HG03565 (cell line): ENCODE results near the gene GLCE.
"Not testable (repeated sequence)": the region's sequence is repeated elsewhere in the genome, so short reads cannot be mapped to it uniquely, and the experiment has no call there.

Experiments
- ATAC-seq: cut with Tn5 transposase; IDR thresholded peaks from one replicate; pipeline ENCODE4 v1.9.1; 2021; ENCODE audit warnings: mild to moderate bottlenecking, moderate library complexity; ENCODE audit not compliant: unreplicated experiment

The GLCE gene

GRCh38 chr15:69265347-69265955 lies 105.0 kb downstream of the GLCE start:
- no peak for ATAC-seq

GRCh38 chr15:69271217-69271616 lies 110.8 kb downstream of the GLCE start:
- ATAC-seq = no peak

GRCh38 chr15:69272139-69272538 lies 111.7 kb downstream of the GLCE start:
- no peak for ATAC-seq

GRCh38 chr15:69272891-69273290 lies 112.5 kb downstream of the GLCE start:
- ATAC-seq = no peak

- ATAC-seq = no peak
Measured at GRCh38 chr15:69275074-69275670, 114.7 kb downstream of the GLCE start.

- ATAC-seq = no peak
Measured at GRCh38 chr15:69275933-69276560, 115.6 kb downstream of the GLCE start.

- no peak for ATAC-seq
Measured at GRCh38 chr15:69277316-69277715, 116.9 kb downstream of the GLCE start.

- ATAC-seq = no peak
Measured at GRCh38 chr15:69279636-69280035, 119.2 kb downstream of the GLCE start.

- no peak for ATAC-seq
Measured at GRCh38 chr15:69280783-69281182, 120.3 kb downstream of the GLCE start.

GRCh38 chr15:69282104-69282743 lies 121.8 kb downstream of the GLCE start:
- no peak for ATAC-seq

- no peak for ATAC-seq
Measured at GRCh38 chr15:69285834-69286233, 125.4 kb downstream of the GLCE start.

- ATAC-seq = no peak
Measured at GRCh38 chr15:69288011-69288410, 127.6 kb downstream of the GLCE start.

- ATAC-seq = no peak
Measured at GRCh38 chr15:69288531-69289341, 128.3 kb downstream of the GLCE start.

- ATAC-seq = no peak
Measured at GRCh38 chr15:69289342-69290146, 129.1 kb downstream of the GLCE start.

GRCh38 chr15:69290346-69291164 lies 130.1 kb downstream of the GLCE start:
- ATAC-seq = no peak

- not testable (repeated sequence) for ATAC-seq
Measured at GRCh38 chr15:69291651-69292050, 131.2 kb downstream of the GLCE start.

- no peak for ATAC-seq
Measured at GRCh38 chr15:69292826-69293420, 132.5 kb downstream of the GLCE start.

GRCh38 chr15:69293741-69294615 lies 133.5 kb downstream of the GLCE start:
- no peak for ATAC-seq
